C4-2B (cell line): ENCODE results near the gene MSH2.

Experiments used
- H3K27ac ChIP-seq: fragments of 450-650 bp; 2 replicates; pipeline ENCODE4 v1.5.1; 2017
- CTCF ChIP-seq: fragments of 450-650 bp; conservative IDR thresholded peaks from 2 replicates; pipeline ENCODE4 v1.5.1; 2017; ENCODE audit warnings: mild to moderate bottlenecking
- ZFX ChIP-seq: fragments of 450-650 bp; IDR thresholded peaks from 2 replicates; pipeline ENCODE4 v1.6.1; 2017

MSH2 gene

GRCh38 chr2:47486841-47487497, 84.0 kb downstream of the MSH2 start:
- no peak overlapping the region for H3K27ac ChIP-seq
- TF ChIP-seq ZFX (no peak), CTCF (no peak)

- no peak for TF ChIP-seq ZFX
- no peak for TF ChIP-seq CTCF
- H3K27ac ChIP-seq, result no peak overlapping the region
These were observed 84.5 kb downstream of the MSH2 start for GRCh38 chr2:47487498-47487875.

- no peak overlapping the region for H3K27ac ChIP-seq
- TF ChIP-seq ZFX, result no peak
- no peak for TF ChIP-seq CTCF
These were observed 86.1 kb downstream of the MSH2 start for GRCh38 chr2:47488870-47489584.

GRCh38 chr2:47490406-47490805, 87.5 kb downstream of the MSH2 start:
- no peak for TF ChIP-seq ZFX
- no peak for TF ChIP-seq CTCF
- no peak overlapping the region for H3K27ac ChIP-seq

- no peak overlapping the region for H3K27ac ChIP-seq
These were observed 90.5 kb downstream of the MSH2 start for GRCh38 chr2:47493317-47494035.

GRCh38 chr2:47494267-47495130, 91.5 kb downstream of the MSH2 start:
- H3K27ac ChIP-seq, result no peak overlapping the region
- no peak for TF ChIP-seq CTCF

More at GRCh38 chr2:47493317-47494035, 90.5 kb downstream of the MSH2 start:
- TF ChIP-seq CTCF (no peak), ZFX (no peak)
